HG03469 (cell line): Measurements from ENCODE around the gene IL21R.
"Not testable (repeated sequence)": the region's sequence is repeated elsewhere in the genome, so short reads cannot be mapped to it uniquely, and the experiment has no call there.

Source experiments
- ATAC-seq: cut with Tn5 transposase; IDR thresholded peaks from one replicate; pipeline ENCODE4 v1.9.1; 2021; ENCODE audit warnings: mild to moderate bottlenecking, moderate library complexity, moderate number of reproducible peaks; ENCODE audit not compliant: unreplicated experiment

Gene IL21R

GRCh38 chr16:27426423-27427408 is 24.7 kb downstream of the IL21R start:
- ATAC-seq: peak; percentile 57

GRCh38 chr16:27427538-27427937 is 25.6 kb downstream of the IL21R start:
- ATAC-seq: no peak

- ATAC-seq: no peak
Observed at GRCh38 chr16:27428026-27428785, 26.2 kb downstream of the IL21R start.

- no peak for ATAC-seq
Observed at GRCh38 chr16:27429330-27429871, 27.4 kb downstream of the IL21R start.

GRCh38 chr16:27429981-27430441 is 28.0 kb downstream of the IL21R start:
- no peak for ATAC-seq

GRCh38 chr16:27430512-27430911 is 28.5 kb downstream of the IL21R start:
- no peak for ATAC-seq

- ATAC-seq: no peak
Observed at GRCh38 chr16:27430923-27431484, 29.0 kb downstream of the IL21R start.

- no peak for ATAC-seq
Observed at GRCh38 chr16:27431773-27432532, 30.0 kb downstream of the IL21R start.

- no peak for ATAC-seq
Observed at GRCh38 chr16:27432558-27432957, 30.6 kb downstream of the IL21R start.

GRCh38 chr16:27433191-27433590 is 31.2 kb downstream of the IL21R start:
- not testable (repeated sequence) for ATAC-seq

- no peak for ATAC-seq
Observed at GRCh38 chr16:27433636-27434035, 31.7 kb downstream of the IL21R start.

GRCh38 chr16:27434141-27435051 is 32.4 kb downstream of the IL21R start:
- ATAC-seq: no peak

- not testable (repeated sequence) for ATAC-seq
Observed at GRCh38 chr16:27435146-27435545, 33.2 kb downstream of the IL21R start.

- no peak for ATAC-seq
Observed at GRCh38 chr16:27436065-27436464, 34.1 kb downstream of the IL21R start.

GRCh38 chr16:27436921-27437650 is 35.1 kb downstream of the IL21R start:
- no peak for ATAC-seq

- no peak for ATAC-seq
Observed at GRCh38 chr16:27437946-27438345, 36.0 kb downstream of the IL21R start.

- ATAC-seq: no peak
Observed at GRCh38 chr16:27439271-27440018, 37.5 kb downstream of the IL21R start.

- no peak for ATAC-seq
Observed at GRCh38 chr16:27441276-27441675, 39.3 kb downstream of the IL21R start.
